Stomach (tissue), 4 donors: ENCODE data around the gene LRRC3.

Source experiments
- CTCF ChIP-seq, 7 experiments: fragments of 450-650 bp in 4 of 7; fragments of 200-600 bp in 3 of 7; sonication (generic) in 3 of 7; IDR thresholded peaks; one replicate each; pipeline ENCODE4 v1.5.1; 2016 to 2019; ENCODE audit warnings: antibody characterized with exemption in 7 of 7, control low read depth in 2 of 7, mild to moderate bottlenecking in 1 of 7
- POLR2A ChIP-seq, 4 donors: fragments of 450-650 bp; IDR thresholded peaks; one replicate each; pipeline ENCODE4 v1.6.1; 2016; ENCODE audit warnings: antibody characterized with exemption in 4 of 4, control low read depth in 2 of 4, mild to moderate bottlenecking in 1 of 4, moderate library complexity in 1 of 4
- POLR2AphosphoS5 ChIP-seq, 3 donors: sonication (generic); formaldehyde crosslinking; IDR thresholded peaks; one replicate each; pipeline ENCODE4 v1.6.1; 2016; ENCODE audit warnings: antibody characterized with exemption in 3 of 3

GRCh38 chr21:44485796-44486195, 30.5 kb downstream of the LRRC3 start:
- TF ChIP-seq CTCF (IDR thresholded peaks at IDR 0.05) (no peak), POLR2A (IDR thresholded peaks at IDR 0.05) (no peak), POLR2AphosphoS5 (IDR thresholded peaks at IDR 0.05) (no peak)
